ENCODE data around the gene PRKG2. TPM values are rescaled to one million over a fixed set of nuclear protein-coding genes. Genes with fewer than 3 reads are reported as not detected.

The PRKG2 gene
- polyA plus RNA-seq, 1 donor = 2.8 TPM

DNA sequence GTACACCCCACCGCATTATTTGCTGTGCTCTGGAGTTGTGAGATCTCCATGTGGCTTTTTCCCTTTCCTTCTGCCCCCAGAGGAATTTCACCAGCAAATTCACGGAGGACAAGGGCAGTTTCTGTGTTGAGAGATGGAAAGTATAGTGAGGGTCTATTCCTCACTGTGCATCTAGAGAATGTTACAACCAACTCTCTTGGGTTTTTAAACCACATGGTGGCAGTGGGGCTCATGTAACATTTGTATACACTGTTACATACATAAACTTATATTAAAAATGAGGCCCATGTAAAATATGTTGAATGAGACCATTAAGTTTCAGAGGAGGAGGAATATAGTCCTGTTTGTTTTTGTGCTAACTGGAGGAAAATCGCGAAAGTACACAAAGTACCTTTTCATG lies 909 bp upstream of the PRKG2 start:
- no peak for DNase-seq

DNA sequence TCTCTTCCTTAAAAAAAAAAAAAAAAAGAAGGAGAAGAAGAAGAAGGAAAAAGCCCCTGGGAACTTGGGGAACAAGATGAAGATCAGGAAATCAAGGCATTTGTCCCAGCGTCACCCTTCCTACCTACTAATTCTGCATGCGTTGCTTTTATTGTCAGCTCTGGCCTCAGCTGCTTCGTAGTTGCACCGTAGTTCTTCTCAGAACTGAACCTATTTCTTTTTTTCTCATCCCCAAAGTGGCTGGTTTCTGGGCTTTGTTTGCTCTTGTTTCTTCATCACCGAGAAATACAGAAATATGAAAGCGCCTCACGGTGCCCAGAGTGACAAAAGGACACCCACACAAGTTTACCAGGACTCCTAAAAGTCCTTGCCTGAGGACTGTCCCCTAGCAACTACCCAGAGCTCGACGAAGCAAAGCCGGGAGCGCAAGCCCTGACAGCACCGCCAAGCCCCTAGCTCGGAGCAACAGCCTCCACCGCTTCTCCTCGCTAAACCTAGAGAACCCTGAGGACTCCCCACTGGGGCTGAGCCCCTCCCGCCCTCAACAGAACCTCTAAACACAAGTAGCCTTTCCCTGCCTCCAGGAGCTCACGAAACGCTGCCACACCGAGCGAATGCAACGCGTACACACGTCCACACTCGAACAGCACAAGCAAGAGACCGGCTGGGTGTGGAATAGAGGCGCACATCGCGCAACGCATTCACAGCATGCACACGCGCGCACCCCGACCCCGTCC lies 710 bp downstream of the PRKG2 start:
- DNase-seq = no peak

DNA sequence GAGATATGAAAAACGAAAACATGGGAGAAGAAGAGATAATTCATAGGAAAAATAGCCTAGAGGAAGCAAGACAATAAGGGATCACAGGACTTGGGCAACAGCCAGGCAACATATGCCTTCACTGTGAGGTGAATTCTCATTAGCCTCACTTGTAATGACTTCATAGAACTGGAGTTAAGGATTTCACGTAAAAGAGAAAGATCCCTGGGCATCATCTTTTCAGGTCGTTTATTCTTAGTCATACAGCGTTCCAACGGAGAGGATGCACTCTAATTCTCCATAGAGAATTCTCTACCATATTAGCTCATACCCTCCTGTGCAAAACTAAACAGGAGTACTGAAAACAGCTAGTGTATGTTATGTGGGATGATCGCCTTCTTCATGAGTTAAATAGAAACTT lies 1.4 kb downstream of the PRKG2 start:
- no peak for DNase-seq

GRCh38 chr4:81211956-81212355 lies 3.1 kb downstream of the PRKG2 start:
- DNase-seq = no peak

GRCh38 chr4:81207828-81208227 lies 7.2 kb downstream of the PRKG2 start:
- no peak for DNase-seq

GRCh38 chr4:81205302-81205701 lies 9.7 kb downstream of the PRKG2 start:
- DNase-seq = no peak

- no peak for DNase-seq
Measured at GRCh38 chr4:81204571-81204970, 10.5 kb downstream of the PRKG2 start.

DNA sequence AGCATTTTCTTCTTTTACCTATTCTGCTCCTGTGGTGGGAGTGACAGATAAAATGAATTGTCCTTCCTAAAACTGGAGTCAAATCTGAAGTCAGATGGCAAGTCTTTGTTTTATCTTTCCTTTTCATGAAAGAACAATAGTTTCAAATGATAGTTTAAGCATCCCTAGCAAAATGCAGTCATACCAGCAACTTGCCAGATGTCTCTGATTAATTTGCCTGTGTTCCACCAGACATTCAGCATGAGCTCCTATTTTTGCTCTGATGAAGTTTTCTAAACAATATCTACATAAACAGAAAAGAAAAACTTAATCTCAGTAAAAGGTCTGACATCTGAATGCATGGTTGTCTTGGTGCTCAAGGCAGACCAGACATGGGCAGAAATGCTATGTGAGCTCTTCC lies 15.2 kb downstream of the PRKG2 start:
- DNase-seq = no peak

GRCh38 chr4:81198609-81199008 lies 16.4 kb downstream of the PRKG2 start:
- DNase-seq = no peak

DNA sequence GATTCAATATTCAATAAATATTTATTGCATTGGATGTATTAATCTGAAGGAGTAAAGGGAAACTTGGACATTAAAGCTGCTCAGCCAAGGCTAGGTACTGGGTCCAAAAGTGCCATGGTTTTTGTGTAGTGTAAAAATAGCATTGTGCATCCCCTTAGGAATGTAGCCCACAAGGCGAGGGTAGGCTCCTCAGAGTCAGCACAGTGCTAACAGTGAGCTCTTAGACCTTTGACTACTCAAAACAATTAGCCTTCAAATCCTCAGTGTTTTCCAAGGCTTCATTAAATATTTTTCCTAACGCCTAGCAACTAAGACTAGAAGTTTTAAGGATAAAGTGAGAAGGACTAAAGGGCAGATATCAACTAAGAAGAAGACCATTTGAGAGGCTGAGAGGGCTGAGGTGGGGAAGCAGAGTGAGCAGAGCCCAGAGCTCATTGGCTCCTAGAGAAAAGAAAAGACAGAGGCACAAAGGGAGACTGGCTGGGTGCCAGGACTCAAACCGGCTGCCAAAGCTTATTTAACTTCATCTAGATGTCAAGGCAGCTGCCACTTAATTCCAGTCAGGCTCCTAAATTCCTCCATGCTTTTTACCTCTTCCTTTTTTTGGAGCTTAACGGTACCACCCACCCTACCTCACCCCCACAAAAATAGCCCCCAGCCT lies 17.0 kb downstream of the PRKG2 start:
- no peak for DNase-seq

GRCh38 chr4:81196126-81196650 lies 18.8 kb downstream of the PRKG2 start:
- DNase-seq = no peak

- DNase-seq = no peak
Measured at GRCh38 chr4:81195475-81195874, 19.5 kb downstream of the PRKG2 start.

DNA sequence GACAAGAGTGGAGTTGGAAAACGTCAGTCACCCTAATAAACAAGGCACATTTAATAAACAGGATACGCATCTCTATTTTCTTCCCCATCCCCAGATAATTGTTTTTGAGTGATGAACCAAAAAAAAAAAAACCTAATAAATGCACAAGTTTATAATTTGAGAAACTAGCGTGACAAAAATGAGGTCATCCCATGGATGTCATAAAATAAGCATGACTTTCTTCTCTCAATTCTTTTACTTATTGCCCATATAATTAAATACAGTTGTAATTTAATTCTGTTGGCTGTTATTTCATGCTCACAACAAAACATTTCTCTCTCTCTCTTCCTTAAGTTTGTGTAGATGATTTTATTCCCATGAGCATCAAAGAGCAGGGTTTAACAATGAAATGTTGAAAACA lies 20.7 kb downstream of the PRKG2 start:
- no peak for DNase-seq

GRCh38 chr4:81180916-81181315 lies 34.1 kb downstream of the PRKG2 start:
- no peak for DNase-seq

- no peak for DNase-seq
Measured at GRCh38 chr4:81179326-81179725, 35.7 kb downstream of the PRKG2 start.

DNA sequence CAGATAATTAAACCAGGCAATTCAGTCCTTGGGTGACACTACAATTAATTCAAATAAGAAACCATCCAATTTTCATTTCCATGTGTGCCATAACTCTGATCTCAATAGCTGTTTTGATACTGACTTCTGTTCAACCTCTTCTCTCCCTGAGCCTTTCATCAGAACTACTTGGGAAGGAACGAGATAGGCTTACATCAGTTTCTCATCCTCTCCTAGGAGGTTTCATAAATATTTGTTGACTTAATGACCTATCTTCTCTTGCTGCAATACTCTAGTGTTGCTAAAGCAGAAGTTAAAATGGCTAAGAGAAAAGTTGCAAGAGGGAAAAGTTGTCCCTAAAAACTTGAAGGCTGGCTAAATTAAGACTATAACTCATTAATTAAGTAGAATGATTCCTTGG lies 41.8 kb downstream of the PRKG2 start:
- no peak for DNase-seq

DNA sequence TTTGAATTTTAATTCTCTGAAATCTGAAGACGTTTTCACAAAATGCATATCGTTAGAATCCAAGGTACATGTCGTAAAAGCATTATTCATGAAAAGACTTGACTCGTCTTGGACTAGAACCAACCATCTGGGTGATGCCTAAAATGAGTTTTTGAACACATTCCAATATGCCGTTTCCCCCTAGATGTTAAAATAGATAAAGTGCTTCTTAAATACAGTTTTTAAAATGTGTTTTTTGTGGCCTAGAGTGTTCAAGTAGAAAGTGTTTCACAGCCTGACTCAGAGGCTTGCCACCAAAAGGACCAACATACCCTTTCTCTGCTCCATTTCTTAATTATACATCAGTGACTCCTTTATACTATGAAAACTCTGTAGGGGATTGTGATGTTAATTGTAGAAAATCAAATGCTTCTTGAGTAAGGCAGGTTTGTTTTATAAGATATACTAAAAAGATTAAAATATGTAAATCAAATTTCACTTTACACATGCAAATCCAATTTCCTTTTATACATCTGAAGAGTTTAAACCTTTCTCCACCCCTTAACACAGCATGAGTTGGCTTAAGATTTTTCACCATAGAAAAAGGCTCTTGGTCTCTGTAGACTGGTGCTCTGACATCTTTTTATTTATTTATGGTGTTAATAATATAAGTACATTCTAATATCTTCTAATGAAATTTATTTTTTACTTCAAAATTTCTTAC lies 48.4 kb downstream of the PRKG2 start:
- no peak for DNase-seq

DNA sequence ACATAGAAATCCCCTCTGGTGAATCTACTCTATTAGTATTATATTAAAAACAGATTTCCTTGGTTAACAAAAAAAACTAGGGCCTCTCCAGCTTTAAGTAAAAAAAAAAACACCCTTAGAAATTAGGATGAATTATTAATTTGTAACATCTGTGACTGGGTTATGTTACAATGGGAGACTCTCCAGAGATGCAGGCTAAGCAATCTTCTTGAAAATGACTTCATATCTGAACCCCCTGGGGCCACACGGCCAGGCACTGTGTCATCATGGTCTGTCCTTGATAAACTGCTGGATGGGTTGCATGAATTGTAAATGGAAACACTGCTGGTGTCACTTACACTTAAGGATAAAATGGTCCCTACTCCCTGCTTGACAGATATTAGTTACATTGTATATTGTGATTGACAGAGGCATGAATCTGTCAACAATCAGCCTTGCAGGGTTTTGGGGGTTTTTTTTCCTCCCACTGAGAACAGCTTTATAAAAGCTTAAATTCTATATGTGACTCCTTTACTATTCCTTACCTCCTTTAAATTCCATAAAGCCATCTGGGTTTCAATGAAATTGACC lies 49.1 kb downstream of the PRKG2 start:
- DNase-seq = no peak

DNA sequence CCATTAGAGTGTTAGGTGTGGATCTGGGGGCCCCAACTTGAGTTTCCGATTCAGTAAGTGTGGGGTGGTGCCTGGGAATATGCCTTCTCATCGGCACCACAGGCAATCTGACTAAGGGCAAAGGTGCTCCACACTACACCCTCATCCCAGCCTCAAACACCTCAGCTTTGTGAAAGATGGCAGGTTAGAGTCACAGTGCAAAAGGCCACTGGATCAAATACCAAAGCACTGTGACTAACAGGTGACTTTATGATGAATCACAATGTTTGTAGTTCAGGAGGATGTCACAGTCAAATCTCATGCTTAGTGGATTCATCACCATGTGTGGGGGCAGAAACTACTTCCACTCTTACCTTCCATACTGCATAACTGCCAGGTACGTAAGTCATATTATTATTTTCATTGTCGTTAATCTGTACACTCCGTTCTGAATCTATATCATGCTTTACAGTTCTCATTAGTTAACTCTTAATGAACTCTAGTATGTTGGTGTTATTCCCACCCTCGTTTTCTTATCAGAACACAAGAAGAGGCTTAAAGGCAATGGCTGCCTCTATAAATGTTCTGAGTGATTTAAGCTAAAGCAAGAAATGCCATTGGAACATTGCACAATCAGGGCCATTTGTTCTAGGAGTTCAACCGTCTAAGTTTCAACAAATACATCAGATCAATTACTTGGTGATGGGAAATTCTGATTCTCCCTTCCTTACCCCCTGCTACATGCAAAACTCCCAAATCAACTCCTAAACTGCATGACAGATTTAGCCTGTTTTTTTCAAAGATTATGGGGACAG lies 50.2 kb downstream of the PRKG2 start:
- DNase-seq = no peak

DNA sequence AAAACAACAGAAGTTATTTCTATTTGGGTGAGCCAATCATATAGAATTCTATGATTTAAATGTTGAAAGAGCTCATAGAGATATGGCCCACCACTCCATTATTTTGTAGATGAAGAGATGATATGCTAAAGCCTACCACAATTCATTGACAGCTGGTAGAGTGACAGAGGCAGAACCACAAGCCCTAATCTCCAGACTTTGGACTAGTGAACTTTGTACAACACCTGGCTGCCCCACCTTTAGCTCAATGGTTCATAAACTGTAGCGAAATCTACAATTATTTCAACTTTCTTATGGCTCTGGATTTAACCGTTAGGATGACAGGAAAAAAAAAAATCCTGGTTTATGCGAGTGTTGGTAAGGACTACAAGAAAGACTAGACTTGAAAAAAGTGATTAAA lies 50.9 kb downstream of the PRKG2 start:
- no peak for DNase-seq

- no peak for DNase-seq
Measured at GRCh38 chr4:81162752-81163458, 52.1 kb downstream of the PRKG2 start.
